HT1080 (cell line): ENCODE data around the gene OR51Q1. TPM values are rescaled to one million over a fixed set of nuclear protein-coding genes. Genes with fewer than 3 reads are reported as not detected.

Experiments
- DNase-seq: peaks from one replicate; pipeline ENCODE4 v3.0.0-alpha.2; 2015; ENCODE audit warnings: low read depth
- polyA plus RNA-seq, 2 experiments: library from polyadenylated mRNA; depleted of rRNA; stranded (reverse); fragments of >200 nt; gene quantifications; 2 replicates each; pipeline ENCODE4 v1.2.3, GENCODE V29; 2015
- total RNA-seq: library from RNA; depleted of rRNA; stranded (reverse); fragments of >200 nt; shearing (Covaris generic); gene quantifications from 2 replicates; pipeline ENCODE4 v1.2.3, GENCODE V29; 2014; rRNA removed

The OR51Q1 gene, protein sequence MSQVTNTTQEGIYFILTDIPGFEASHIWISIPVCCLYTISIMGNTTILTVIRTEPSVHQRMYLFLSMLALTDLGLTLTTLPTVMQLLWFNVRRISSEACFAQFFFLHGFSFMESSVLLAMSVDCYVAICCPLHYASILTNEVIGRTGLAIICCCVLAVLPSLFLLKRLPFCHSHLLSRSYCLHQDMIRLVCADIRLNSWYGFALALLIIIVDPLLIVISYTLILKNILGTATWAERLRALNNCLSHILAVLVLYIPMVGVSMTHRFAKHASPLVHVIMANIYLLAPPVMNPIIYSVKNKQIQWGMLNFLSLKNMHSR
- not detected in 2 replicates for total RNA-seq
- not detected in 2 replicates for polyA plus RNA-seq (2015; cell fraction: cytosol; rRNA removed)
- polyA plus RNA-seq (2015; cell fraction: nucleus; rRNA removed), result not detected in 2 replicates

DNA sequence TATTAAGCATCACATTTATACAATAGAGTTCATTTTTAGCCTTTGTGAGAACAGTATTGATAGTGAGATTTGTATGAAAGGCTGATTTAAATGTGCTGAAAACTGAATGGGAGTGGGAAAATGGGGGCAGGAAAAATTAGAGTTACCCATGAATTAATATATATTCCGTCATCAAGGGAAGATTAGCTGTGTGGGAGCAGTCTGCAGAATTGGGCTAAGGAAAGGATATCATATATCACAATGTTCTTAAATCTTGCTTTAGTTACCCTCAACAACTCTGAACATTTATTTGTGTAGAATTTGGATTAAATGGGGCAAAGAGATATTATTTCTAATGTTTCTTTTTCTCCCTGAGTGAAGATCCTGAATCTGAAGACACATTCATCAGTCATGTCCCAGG, at the start of gene OR51Q1:
Gene OR51Q1 (plus strand): TSS at position 301 of the 400 bp plus-strand sequence. CDS start 90 bp downstream, at position 391.
- no peak for DNase-seq

DNA sequence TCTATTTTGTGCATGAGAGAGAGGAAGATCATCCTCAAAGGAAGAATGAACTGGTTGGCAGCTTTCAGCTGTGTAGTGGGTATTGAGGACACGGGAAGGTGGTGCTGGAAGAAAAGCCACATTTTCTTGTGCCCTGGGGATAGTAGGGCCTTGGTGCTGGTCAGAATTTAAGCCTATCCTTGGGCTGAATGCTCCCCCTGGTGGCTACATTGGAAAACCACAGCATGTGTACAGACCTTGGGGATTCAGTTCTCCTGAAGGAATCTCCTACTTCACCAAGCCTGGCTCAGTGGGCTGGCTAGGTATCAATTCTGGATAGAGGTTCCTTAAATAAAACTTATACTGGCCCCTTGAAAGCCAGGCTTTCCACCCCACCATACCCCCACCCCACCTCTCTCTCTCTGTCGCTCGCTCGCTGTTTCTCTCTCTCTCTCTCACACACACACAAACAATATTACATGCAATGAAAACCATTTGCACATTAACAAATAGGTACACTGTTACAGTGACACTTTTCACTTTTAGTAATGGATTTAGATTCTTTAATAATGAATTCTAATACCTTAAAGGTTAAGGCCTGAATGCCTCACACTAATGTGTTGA, 41.1 kb upstream of the OR51Q1 start:
- DNase-seq, result peak; percentile 58

DNA sequence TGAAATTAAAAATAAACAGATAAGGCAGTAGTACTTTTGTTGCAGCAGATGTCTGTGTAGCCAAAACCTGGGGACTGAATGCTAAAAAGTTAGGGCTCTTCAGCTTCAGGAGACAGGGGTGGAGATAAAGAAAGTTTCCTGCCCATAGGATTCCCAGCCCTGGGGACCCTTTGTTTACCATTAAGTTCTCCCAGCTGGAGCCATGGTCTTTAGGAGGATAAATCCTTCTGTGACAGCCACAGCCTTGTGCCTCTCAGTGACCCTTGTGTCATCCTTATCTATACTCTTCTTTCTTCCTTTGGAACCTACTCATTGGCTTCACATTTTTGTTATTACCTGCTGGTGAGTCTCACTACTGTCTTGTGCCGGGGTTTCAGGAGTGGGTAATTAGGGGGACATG, 38.3 kb upstream of the OR51Q1 start, which contains the start of gene OR51M1:
Gene OR51M1 (plus strand): TSS at position 237 of the 400 bp plus-strand sequence. CDS start 5,587 bp downstream, outside the sequence.
- no peak for DNase-seq

DNA sequence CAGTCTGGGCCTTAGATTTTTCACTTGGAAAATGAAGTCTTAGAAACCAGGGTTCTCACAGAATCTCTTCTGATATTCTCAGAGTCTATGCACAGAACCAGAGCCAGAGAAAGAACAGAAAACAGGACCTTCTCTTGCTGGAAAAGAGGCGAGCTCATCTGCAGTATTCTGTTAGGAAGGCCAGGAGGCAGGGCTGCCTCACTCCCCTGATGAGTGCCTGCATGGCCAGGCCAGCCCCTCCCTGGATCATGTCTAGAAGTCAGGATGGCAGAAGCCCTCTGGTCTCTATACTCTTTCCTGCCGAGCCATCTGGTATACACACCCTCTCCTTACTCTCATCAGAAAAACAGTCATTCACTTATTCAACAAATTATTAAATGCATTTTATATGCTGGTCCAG, 37.6 kb upstream of the OR51Q1 start:
- no peak for DNase-seq

DNA sequence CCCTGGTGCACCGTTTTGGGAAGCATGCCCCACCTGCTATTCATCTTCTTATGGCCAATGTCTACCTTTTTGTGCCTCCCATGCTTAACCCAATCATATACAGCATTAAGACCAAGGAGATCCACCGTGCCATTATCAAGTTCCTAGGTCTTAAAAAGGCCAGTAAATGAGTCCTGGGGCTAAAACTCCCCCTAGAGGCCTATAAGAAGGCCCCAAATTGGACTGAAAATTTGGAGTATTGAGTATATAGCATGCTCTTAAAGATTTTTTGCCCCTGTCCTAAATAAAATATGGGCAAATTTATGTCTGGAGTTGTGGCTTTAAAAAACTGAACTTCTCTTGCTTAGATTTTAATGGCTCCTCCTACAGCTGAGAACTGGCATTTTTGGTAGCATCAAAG, 31.7 kb upstream of the OR51Q1 start:
- no peak for DNase-seq

DNA sequence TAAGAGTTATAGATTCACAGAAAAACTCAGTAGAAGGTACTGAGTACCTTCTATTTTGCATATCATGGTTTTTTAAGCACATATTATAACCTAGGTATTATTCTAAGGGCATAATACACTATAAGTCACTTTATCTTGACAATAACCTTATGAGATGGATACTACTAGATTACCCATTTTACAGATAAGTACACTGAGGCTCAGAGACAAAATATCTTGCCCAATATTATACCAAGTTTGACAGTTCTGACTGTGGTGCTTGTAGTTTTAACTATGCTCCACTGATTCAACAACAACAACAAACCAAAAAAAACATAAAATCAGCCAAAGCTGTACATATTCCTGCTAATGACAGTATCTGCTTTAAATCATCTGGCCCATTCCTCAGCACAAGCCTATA, 27.8 kb upstream of the OR51Q1 start:
- no peak for DNase-seq

DNA sequence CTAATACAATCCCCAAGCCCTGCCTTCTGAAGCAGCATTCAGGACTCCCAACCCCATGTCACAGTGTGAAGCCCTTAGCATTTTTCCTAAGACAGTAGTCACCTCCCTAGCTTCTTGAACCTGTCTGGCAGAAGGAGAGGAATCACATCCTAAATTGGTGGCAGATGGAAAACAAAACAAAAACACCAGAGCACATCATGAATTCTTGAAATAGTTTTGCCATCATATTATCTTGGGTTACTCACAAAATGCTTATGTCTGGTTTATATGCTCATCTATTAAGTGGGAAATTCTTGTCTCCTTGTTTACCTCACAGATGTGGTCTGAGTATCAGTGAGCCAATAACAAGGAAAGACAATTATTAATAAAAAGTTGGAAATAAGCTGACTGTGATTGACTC, 23.0 kb upstream of the OR51Q1 start:
- DNase-seq, result no peak

DNA sequence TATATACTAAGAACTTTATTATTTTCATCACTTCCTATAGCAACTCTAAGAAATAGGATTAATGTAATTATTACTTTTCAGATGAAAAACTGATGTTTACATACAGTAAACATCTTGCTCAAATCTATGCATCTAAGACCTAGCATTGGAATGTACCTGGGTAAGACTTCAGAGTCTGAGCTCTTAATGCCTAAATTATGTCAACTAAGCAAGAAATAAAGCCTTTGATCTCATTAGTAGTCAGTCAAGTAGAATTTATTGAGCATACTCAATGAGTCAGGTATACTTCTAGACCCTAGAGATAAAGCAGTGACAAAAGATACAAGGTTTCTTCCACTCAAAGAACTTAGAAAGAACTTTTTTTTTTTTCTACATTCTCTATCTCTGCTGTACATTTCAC, 16.7 kb upstream of the OR51Q1 start:
- DNase-seq, result no peak

DNA sequence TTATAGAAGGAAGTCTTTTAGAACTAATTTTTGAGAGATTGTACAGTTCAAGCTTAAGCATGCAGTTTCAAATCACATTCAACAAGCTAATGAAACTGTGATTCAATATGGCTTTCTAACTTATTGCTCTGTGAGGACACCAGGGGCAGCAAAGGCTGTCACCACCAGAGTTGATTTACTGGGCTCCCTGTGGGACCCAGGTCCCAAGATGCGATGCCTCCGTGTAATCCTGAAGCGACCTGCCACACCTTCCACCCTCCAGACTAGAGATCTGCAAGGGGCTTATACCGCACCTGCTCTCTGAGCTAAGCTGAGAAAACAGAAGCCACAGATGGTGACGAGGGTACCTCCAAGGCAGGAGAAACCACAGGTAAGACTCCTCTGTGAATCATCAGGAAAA, 918 bp upstream of the OR51Q1 start:
- DNase-seq, result no peak

DNA sequence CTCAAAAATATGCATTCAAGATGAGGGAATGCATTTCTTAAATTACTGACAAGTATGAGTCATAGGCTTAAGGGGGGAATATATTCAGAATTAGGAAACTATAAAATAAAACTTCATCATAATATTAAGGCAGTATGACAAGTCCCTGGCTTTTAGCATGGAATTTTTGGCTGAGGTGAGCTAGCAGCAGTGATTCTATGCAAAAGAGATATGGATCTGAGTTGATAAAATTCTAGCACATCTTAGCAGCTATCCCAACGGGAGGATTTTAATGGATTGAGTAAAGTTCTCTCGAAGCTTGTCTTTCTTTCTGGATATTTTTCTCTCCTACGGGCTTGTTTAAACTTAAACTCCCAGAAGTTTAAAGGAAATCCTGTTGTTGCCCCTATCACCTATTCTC, 1.2 kb downstream of the OR51Q1 start:
- no peak for DNase-seq

DNA sequence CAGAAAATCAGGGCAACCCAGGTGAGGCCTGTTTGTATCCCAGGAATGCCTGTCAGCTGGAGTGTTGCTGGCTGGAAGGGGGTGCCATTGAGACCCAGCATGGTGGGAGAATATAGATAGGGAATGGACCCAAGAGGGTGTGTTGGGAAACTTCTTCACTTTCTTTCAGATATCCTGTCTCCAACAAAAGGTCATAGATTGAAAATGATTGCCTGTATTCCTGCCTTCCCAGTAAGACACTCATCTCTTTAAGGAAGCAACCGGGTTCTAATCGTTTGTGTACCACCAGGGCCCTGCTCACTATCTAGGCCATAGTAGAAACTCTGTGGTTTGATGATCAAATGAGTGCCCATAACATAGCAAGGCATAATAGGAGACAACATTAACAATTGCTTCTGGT, 19.5 kb downstream of the OR51Q1 start, which contains the start of gene OR51I1:
Gene OR51I1 (minus strand): TSS at position 101 of the 400 bp plus-strand sequence. CDS start 0 bp downstream, at position 101.
- no peak for DNase-seq

DNA sequence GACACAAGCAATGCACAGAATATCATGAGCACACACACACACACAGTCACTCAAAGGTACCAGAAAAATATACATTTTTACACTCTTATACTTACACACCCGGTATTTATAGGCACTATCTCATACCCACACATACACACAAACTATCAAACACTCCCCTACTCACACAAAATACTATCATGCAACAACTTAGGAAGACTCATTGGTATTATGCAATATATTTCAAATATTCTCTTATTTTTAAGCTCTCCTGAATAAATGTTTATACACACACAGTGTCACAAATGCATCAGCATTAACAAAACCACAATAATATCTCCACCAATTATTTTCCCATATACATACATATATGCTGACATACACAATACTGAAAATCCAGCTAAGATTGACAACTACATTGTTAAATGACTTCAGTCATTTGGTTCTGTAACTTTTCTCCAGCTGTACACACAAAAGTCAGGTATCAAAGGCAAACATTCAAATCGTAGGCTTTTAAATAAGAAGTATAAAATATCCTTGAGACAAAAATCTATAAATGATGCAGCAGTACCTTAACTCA, 22.0 kb downstream of the OR51Q1 start:
- DNase-seq, result no peak

DNA sequence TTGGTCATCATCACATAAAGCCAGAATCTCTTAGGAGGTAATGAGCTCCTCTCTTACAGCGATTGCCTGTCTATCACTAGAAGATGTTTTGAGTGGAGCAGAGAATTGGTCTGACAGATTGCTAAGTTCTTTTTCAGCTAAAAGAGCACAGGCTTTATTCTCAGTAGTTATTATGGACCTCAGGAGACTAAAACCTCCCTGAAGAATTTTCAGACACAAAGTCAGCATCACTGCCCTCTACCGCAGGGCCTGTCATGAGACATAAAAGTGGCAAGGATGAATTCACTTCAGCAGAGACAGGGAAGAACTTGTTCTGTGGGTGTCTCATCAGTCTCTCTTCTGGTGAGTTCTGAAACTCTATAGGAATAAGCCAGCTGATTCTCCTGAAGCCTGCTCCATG, 27.1 kb downstream of the OR51Q1 start, which contains the start of gene OR51I2:
Gene OR51I2 (plus strand): TSS at position 301 of the 400 bp plus-strand sequence. CDS start 4,166 bp downstream, outside the sequence.
- DNase-seq, result no peak

DNA sequence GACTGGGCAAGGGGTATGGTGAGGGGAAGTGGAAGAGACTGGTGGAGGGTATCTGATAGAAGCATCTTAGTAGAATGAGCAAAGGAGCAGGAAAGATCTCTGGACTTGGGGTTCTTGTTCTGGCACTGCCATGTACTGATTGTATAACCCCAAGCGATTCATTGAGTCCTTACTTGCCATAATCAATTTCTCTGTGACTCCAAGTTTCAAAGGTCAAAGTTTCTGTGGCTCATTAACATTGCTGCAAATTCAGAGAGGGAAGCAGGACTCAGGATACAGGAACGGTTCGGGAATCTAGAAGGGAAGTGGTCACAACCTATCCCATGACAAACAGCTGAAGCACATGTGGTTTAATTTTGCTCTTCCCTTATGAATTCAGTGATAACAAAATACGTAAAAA, 27.5 kb downstream of the OR51Q1 start:
- DNase-seq, result no peak

DNA sequence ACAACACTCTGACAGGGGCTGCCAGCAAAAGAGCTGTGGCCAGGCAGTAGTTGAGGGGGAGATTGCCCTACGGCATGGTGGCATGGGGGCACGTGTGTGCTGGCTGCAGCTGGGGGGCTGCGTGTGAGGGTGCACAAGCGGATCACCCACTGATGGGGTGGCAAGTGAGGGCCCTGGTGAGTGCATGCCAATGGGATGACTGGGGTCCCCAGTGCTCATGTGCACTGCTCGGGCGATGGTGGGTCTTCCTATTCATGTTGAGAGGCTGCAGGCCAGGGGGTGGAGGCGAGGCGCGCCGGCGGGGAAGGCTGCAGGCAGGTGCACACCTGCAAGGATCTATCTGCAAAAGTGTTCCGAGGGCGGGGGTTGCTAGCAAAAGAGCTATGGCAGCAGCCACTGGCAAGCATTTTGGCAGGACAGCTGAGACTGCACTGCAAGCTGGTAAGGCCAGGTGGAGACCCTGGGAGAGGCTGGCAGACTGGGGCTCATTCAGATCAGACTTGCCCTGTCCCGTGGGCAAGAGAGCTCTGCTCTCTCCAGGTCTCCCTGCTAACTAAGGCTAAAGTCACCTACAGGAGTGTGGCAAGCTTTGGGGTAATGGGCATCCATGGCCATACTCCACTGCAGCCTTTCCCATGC, 39.2 kb downstream of the OR51Q1 start:
- no peak for DNase-seq

DNA sequence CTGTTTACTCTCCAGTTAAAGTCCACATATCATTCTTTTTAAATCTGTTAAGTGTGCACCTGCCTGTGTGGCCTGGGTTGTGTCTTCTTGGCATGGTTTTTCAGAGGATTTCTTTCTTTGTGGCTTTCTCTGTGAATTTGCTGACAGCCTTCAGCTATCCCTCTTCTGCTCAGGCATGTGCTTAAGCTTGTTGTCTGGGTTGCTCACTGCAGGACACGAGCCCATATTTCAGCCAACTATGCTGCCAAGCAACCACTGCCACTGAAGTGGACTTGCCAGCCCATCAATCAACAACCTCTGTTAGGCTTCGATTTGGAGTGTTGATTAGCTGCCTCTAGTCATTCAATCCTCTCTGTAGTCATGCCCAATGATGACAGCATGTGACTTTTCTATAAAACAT, 45.6 kb downstream of the OR51Q1 start:
- no peak for DNase-seq

Other genes with a start within 250 kb of the OR51Q1 start
- gene OR51V1, start 221.4 kb upstream of the OR51Q1 start, total RNA-seq, result not detected in 2 replicates
- not detected in 2 replicates for gene HBB, start 195.0 kb upstream of the OR51Q1 start, total RNA-seq
- gene HBD, start 187.6 kb upstream of the OR51Q1 start, total RNA-seq, result not detected in 2 replicates
- 0.31 TPM in 1 of 2 replicates, not detected in the other for gene HBG1, start 172.3 kb upstream of the OR51Q1 start, total RNA-seq
- 15.1 and 19.5 TPM in 2 replicates for gene HBG2, start 167.3 kb upstream of the OR51Q1 start, total RNA-seq
- gene HBE1, start 152.2 kb upstream of the OR51Q1 start, total RNA-seq, result 157 and 165 TPM in 2 replicates
- gene OR51B4, start 120.2 kb upstream of the OR51Q1 start, total RNA-seq, result 21.5 and 33.4 TPM in 2 replicates
- gene OR51B2, start 97.8 kb upstream of the OR51Q1 start, total RNA-seq, result 4.4 and 5.8 TPM in 2 replicates
- 118 and 147 TPM in 2 replicates for gene OR51B5, start 78.6 kb upstream of the OR51Q1 start, total RNA-seq
- not detected in 2 replicates for gene OR51B6, start 70.6 kb upstream of the OR51Q1 start, total RNA-seq
- gene OR51M1, start 38.3 kb upstream of the OR51Q1 start, total RNA-seq, result not detected in 2 replicates
- gene OR51I1, start 19.4 kb downstream of the OR51Q1 start, total RNA-seq, result 2.9 and 3.1 TPM in 2 replicates
- gene OR51I2, start 27.2 kb downstream of the OR51Q1 start, total RNA-seq, result 0.03 TPM in 1 of 2 replicates, not detected in the other
- gene OR52D1, start 66.6 kb downstream of the OR51Q1 start, total RNA-seq, result not detected in 2 replicates
- not detected in 2 replicates for gene UBQLN3, start 87.8 kb downstream of the OR51Q1 start, total RNA-seq
- 0.07 TPM in 1 of 2 replicates, not detected in the other for gene UBQLNL, start 94.6 kb downstream of the OR51Q1 start, total RNA-seq
- gene OR52H1, start 126.4 kb downstream of the OR51Q1 start, total RNA-seq, result not detected in 2 replicates
- not detected in 2 replicates for gene OR52B6, start 158.8 kb downstream of the OR51Q1 start, total RNA-seq
- 3.6 and 4.8 TPM in 2 replicates for gene TRIM6, start 174.5 kb downstream of the OR51Q1 start, total RNA-seq
- gene TRIM34, start 202.9 kb downstream of the OR51Q1 start, total RNA-seq, result 1.9 and 3.6 TPM in 2 replicates